ENCODE measurements around the gene TRIP6. TPM values are rescaled to one million over a fixed set of nuclear protein-coding genes. Genes with fewer than 3 reads are reported as not detected.
A peak's percentile ranks its signal among the peaks of the same experiment; 100 is the strongest.

Gene TRIP6
- total RNA-seq, 2 experiments from 2014 or later = 19.8 to 21.0 TPM

- Mint-ChIP-seq H3K4me1 (ENCODE audit: low read depth) (peaks cover 14% of the 10 kb centered on the region), H3K4me3 (peak overlapping the region; percentile 39), H3K9me3 (no peaks in the 10 kb centered on the region), H3K27me3 (ENCODE audit: low read depth) (no peaks in the 10 kb centered on the region), H3K27ac (peak overlapping the region; percentile 26), H3K36me3 (ENCODE audit: low read depth) (peaks cover 12% of the 10 kb centered on the region)
- CTCF ChIA-PET = no interaction called here
- intact Hi-C loops (cut with micrococcal nuclease) = no loop called here
- no peak for DNase-seq
Measured at GRCh38 chr7:100865372-100865911, 1.7 kb upstream of the TRIP6 start.

- H3K27ac Mint-ChIP-seq = peak overlapping the region; percentile 93
- intact Hi-C loops (cut with micrococcal nuclease) = no loop called here
- H3K4me1 Mint-ChIP-seq (ENCODE audit: low read depth) = peaks cover 14% of the 10 kb centered on the region
- peak; percentile 34 for DNase-seq
- no peaks in the 10 kb centered on the region for H3K9me3 Mint-ChIP-seq
- peak overlapping the region; percentile 90 for H3K4me3 Mint-ChIP-seq
- peaks cover 6% of the 10 kb centered on the region for H3K36me3 Mint-ChIP-seq (ENCODE audit: low read depth)
- no peaks in the 10 kb centered on the region for H3K27me3 Mint-ChIP-seq (ENCODE audit: low read depth)
- CTCF ChIA-PET = interaction anchor here (0.9 kb wide), 1 partner anchor 161 kb away, joined by 3 read pairs; the partner anchor contains the start of gene POP7
Measured at GRCh38 chr7:100865938-100866728, 1.1 kb upstream of the TRIP6 start.

- intact Hi-C loops (cut with micrococcal nuclease) = loop anchor here (1.0 kb wide), 1 partner anchor 9 kb away; the partner anchor contains the start of gene SRRT
- Mint-ChIP-seq H3K27me3 (ENCODE audit: low read depth) (no peaks in the 10 kb centered on the region), H3K9me3 (no peaks in the 10 kb centered on the region), H3K36me3 (ENCODE audit: low read depth) (peaks cover 10% of the 10 kb centered on the region), H3K4me3 (peak overlapping the region; percentile 90), H3K4me1 (ENCODE audit: low read depth) (peaks cover 14% of the 10 kb centered on the region), H3K27ac (peak overlapping the region; percentile 93)
- CTCF ChIA-PET = interaction anchor here (0.9 kb wide), 1 partner anchor 161 kb away, joined by 3 read pairs; the partner anchor contains the start of gene POP7
- DNase-seq = no peak
Measured at GRCh38 chr7:100866729-100867039, 503 bp upstream of the TRIP6 start.

- CTCF ChIA-PET = no interaction called here
- no peaks in the 10 kb centered on the region for H3K27me3 Mint-ChIP-seq (ENCODE audit: low read depth)
- no peak for DNase-seq
- H3K36me3 Mint-ChIP-seq (ENCODE audit: low read depth) = peaks cover 15% of the 10 kb centered on the region
- intact Hi-C loops (cut with micrococcal nuclease) = loop anchor here (1.0 kb wide), 1 partner anchor 7 kb away; the partner anchor contains the start of gene SRRT
- H3K9me3 Mint-ChIP-seq = no peaks in the 10 kb centered on the region
- peaks cover 14% of the 10 kb centered on the region for H3K4me1 Mint-ChIP-seq (ENCODE audit: low read depth)
- H3K4me3 Mint-ChIP-seq = peak overlapping the region; percentile 90
- peak overlapping the region; percentile 32 for H3K27ac Mint-ChIP-seq
Measured at GRCh38 chr7:100867776-100868485, 744 bp downstream of the TRIP6 start.

- intact Hi-C loops (cut with micrococcal nuclease) = loop anchor here (1.0 kb wide), 1 partner anchor 290 kb away; no protein-coding TSS in a partner anchor
- Mint-ChIP-seq H3K9me3 (no peaks in the 10 kb centered on the region), H3K27ac (peak overlapping the region; percentile 98), H3K4me3 (peak overlapping the region; percentile 97), H3K4me1 (ENCODE audit: low read depth) (peaks cover 33% of the 10 kb centered on the region), H3K36me3 (ENCODE audit: low read depth) (peaks cover 56% of the 10 kb centered on the region), H3K27me3 (ENCODE audit: low read depth) (no peaks in the 10 kb centered on the region)
- DNase-seq = no peak
- CTCF ChIA-PET = interaction anchor here (1.5 to 1.8 kb wide), 2 partner anchors 15 to 22 kb away, joined by 4 to 5 read pairs; partner anchors contain the start of genes SLC12A9 and UFSP1
Measured at GRCh38 chr7:100873599-100874299, 6.6 kb downstream of the TRIP6 start.

- no peaks in the 10 kb centered on the region for H3K9me3 Mint-ChIP-seq
- CTCF ChIA-PET = interaction anchor here (1.5 to 1.8 kb wide), 2 partner anchors 15 to 22 kb away, joined by 4 to 5 read pairs; partner anchors contain the start of genes SLC12A9 and UFSP1
- H3K4me3 Mint-ChIP-seq = peak overlapping the region; percentile 97
- peaks cover 57% of the 10 kb centered on the region for H3K36me3 Mint-ChIP-seq (ENCODE audit: low read depth)
- intact Hi-C loops (cut with micrococcal nuclease) = loop anchor here (1.0 kb wide), 1 partner anchor 291 kb away; no protein-coding TSS in a partner anchor
- peak overlapping the region; percentile 98 for H3K27ac Mint-ChIP-seq
- H3K27me3 Mint-ChIP-seq (ENCODE audit: low read depth) = no peaks in the 10 kb centered on the region
- no peak for DNase-seq
- peaks cover 38% of the 10 kb centered on the region for H3K4me1 Mint-ChIP-seq (ENCODE audit: low read depth)
Measured at GRCh38 chr7:100874300-100874576, 7.1 kb downstream of the TRIP6 start.

GRCh38 chr7:100874577-100875355 lies 7.6 kb downstream of the TRIP6 start, which contains the start of gene SRRT:
TSS of gene SRRT (plus strand) at chr7:100875103. CDS start at chr7:100875591, 488 bp downstream.
- no peaks in the 10 kb centered on the region for H3K9me3 Mint-ChIP-seq
- peaks cover 44% of the 10 kb centered on the region for H3K4me1 Mint-ChIP-seq (ENCODE audit: low read depth)
- no peaks in the 10 kb centered on the region for H3K27me3 Mint-ChIP-seq (ENCODE audit: low read depth)
- CTCF ChIA-PET = interaction anchor here (1.5 to 2.2 kb wide), 3 partner anchors 12 to 22 kb away, joined by 5 to 11 read pairs (median 6); partner anchors contain the start of genes SLC12A9 and UFSP1
- intact Hi-C loops (cut with micrococcal nuclease) = loop anchor here (1.0 kb wide), 8 partner anchors 7 to 444 kb away; partner anchors contain the start of genes MOSPD3, POP7, SLC12A9 and TRIP6
- peaks cover 60% of the 10 kb centered on the region for H3K36me3 Mint-ChIP-seq (ENCODE audit: low read depth)
- H3K27ac Mint-ChIP-seq = peak within 1 kb of the TSS; percentile 98
- peak within 1 kb of the TSS; percentile 97 for H3K4me3 Mint-ChIP-seq
- DNase-seq = peak; percentile 99

GRCh38 chr7:100875356-100875751 lies 8.2 kb downstream of the TRIP6 start:
- peaks cover 64% of the 10 kb centered on the region for H3K36me3 Mint-ChIP-seq (ENCODE audit: low read depth)
- intact Hi-C loops (cut with micrococcal nuclease) = loop anchor here (1.0 kb wide), 7 partner anchors 8 to 445 kb away; partner anchors contain the start of genes MOSPD3, POP7, SLC12A9 and TRIP6
- H3K4me3 Mint-ChIP-seq = peak overlapping the region; percentile 97
- CTCF ChIA-PET = interaction anchor here (1.0 to 2.2 kb wide), 3 partner anchors 11 to 343 kb away, joined by 3 to 11 read pairs (median 6); partner anchors contain the start of genes PLOD3, SLC12A9 and ZNHIT1
- DNase-seq = peak; percentile 70
- no peaks in the 10 kb centered on the region for H3K9me3 Mint-ChIP-seq
- H3K27ac Mint-ChIP-seq = peak overlapping the region; percentile 98
- peaks cover 47% of the 10 kb centered on the region for H3K4me1 Mint-ChIP-seq (ENCODE audit: low read depth)
- H3K27me3 Mint-ChIP-seq (ENCODE audit: low read depth) = no peaks in the 10 kb centered on the region

- peaks cover 48% of the 10 kb centered on the region for H3K4me1 Mint-ChIP-seq (ENCODE audit: low read depth)
Measured at GRCh38 chr7:100878013-100878412, 10.8 kb downstream of the TRIP6 start.

GRCh38 chr7:100878685-100879084 lies 11.5 kb downstream of the TRIP6 start:
- CTCF ChIA-PET = no interaction called here
- Mint-ChIP-seq H3K4me1 (ENCODE audit: low read depth) (peaks cover 51% of the 10 kb centered on the region), H3K36me3 (ENCODE audit: low read depth) (peaks cover 75% of the 10 kb centered on the region), H3K9me3 (no peaks in the 10 kb centered on the region), H3K27ac (peak overlapping the region; percentile 56), H3K4me3 (no peak overlapping the region), H3K27me3 (ENCODE audit: low read depth) (no peaks in the 10 kb centered on the region)
- DNase-seq = no peak
- intact Hi-C loops (cut with micrococcal nuclease) = no loop called here

More at GRCh38 chr7:100878013-100878412, 10.8 kb downstream of the TRIP6 start:
- H3K9me3 Mint-ChIP-seq = no peaks in the 10 kb centered on the region
- CTCF ChIA-PET = interaction anchor here (1.1 to 1.6 kb wide), 4 partner anchors 9 to 77 kb away, joined by 3 to 5 read pairs (median 4); partner anchors contain the start of genes SLC12A9 and UFSP1
- H3K27me3 Mint-ChIP-seq (ENCODE audit: low read depth) = no peaks in the 10 kb centered on the region
- H3K27ac Mint-ChIP-seq = no peak overlapping the region
- DNase-seq = no peak
- intact Hi-C loops (cut with micrococcal nuclease) = no loop called here
- H3K4me3 Mint-ChIP-seq = no peak overlapping the region
- peaks cover 75% of the 10 kb centered on the region for H3K36me3 Mint-ChIP-seq (ENCODE audit: low read depth)

- DNase-seq = no peak
- intact Hi-C loops (cut with micrococcal nuclease) = no loop called here
- Mint-ChIP-seq H3K36me3 (ENCODE audit: low read depth) (peaks cover 74% of the 10 kb centered on the region), H3K4me1 (ENCODE audit: low read depth) (peaks cover 50% of the 10 kb centered on the region), H3K27me3 (ENCODE audit: low read depth) (no peaks in the 10 kb centered on the region), H3K27ac (no peak overlapping the region), H3K4me3 (no peak overlapping the region), H3K9me3 (no peaks in the 10 kb centered on the region)
- CTCF ChIA-PET = no interaction called here
Measured at GRCh38 chr7:100879685-100880261, 12.6 kb downstream of the TRIP6 start.
